NCI-H2107 treated with DMSO at 0.1 percent for 48 hours (cell line): ENCODE results near the gene ARID1A.
A peak's percentile ranks its signal among the peaks of the same experiment; 100 is the strongest.
"Not testable (repeated sequence)": the region's sequence is repeated elsewhere in the genome, so short reads cannot be mapped to it uniquely, and the experiment has no call there.

Source experiments
- DNase-seq: peaks from one replicate; lab custom pipeline; 2025; ENCODE audit not compliant: unreplicated experiment; lab: John Stamatoyannopoulos, UW

The ARID1A gene

GRCh38 chr1:26697978-26698849, 2.4 kb downstream of the ARID1A start:
- DNase-seq = peak; percentile 93

DNA sequence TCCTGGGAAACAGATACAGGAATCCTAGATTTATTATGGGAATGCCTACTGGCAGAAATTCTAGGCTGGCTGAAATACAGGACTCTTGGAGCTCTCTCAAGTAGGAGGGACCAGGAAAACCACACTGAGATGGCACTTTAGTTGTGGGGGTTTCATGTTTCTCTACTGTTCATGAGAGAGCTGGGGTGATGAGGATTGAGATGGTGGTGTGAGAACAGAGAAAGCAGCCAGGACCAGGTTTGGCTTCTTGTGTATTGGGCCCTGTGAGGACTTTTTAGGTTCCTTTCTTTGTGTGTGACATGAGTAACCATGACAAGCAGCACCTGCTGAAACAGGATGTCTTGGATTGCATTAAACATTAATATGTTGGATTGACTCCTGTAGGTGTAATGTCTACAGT, 4.9 kb downstream of the ARID1A start:
- peak; percentile 84 for DNase-seq

GRCh38 chr1:26701266-26701994, 5.6 kb downstream of the ARID1A start:
- no peak for DNase-seq

- no peak for DNase-seq
These were observed 6.3 kb downstream of the ARID1A start for GRCh38 chr1:26701995-26702679.

GRCh38 chr1:26702680-26703038, 6.8 kb downstream of the ARID1A start:
- DNase-seq = no peak

GRCh38 chr1:26703478-26703877, 7.7 kb downstream of the ARID1A start:
- DNase-seq = no peak

DNA sequence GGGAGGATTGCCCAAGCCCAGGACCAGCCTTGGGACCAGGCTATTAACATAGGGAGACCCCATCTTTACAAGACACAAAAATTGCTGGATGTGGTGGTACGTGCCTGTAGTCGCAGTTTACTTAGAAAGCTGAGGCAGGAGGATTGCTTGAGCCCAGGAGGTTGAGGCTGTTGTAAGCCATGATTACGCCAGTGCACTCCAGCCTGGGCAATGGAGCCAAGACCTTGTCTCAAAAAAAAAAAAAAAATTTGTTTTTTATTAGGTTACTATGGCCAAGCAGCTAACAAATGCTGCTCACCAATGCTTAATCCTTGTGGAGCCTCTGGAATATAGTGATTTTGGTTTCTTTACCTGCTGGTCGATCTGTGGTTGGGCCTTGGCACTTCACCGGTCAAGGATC, 8.8 kb downstream of the ARID1A start:
- DNase-seq = no peak

DNA sequence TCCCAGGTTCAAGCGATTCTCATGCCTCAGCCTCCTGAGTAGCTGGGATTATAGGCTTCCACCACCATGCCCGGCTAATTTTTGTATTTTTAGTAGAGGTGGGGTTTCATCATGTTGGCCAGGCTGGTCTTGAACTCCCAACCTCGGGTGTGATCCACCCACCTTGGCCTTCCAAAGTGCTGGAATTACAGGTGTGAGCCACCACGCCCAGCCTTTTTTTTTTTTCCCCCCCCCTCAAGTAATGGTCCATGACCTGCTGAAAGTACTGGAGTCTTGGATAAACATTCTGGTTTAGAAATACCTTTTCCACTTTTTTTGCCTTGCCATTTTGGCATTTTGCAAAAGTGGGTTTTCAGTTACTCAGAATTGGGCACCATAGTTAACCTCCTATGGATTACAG, 9.4 kb downstream of the ARID1A start:
- DNase-seq = not testable (repeated sequence)

DNA sequence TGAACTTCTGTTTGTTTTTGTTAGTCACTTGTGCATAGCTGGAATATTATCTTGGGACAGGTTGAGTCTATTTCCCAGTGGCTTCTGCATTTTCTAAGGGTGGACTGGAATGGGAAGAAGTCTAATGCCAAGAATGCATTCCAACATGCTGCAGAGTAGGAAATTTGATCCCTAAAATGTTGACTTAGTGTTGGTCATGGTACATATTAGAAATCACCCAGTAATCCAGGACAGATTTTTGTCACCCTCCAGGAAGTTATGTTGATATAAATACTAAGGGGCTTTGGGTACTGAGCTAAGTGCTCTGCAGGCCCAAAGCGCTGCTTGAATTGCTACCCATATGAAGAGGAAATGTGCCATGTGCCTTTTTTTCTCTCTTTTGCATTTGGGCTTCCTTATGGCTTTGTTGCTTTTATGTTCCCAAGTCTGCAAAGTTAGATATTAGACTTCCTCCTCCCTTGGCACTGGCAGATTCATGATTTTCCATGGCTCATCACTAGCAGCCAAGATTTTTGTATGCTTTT, 10.0 kb downstream of the ARID1A start:
- DNase-seq = no peak

- DNase-seq = no peak
These were observed 10.5 kb downstream of the ARID1A start for GRCh38 chr1:26706315-26706714.

GRCh38 chr1:26710811-26711210, 15.0 kb downstream of the ARID1A start:
- no peak for DNase-seq

- no peak for DNase-seq
These were observed 16.0 kb downstream of the ARID1A start for GRCh38 chr1:26711777-26712176.

- no peak for DNase-seq
These were observed 21.2 kb downstream of the ARID1A start for GRCh38 chr1:26717017-26717491.

DNA sequence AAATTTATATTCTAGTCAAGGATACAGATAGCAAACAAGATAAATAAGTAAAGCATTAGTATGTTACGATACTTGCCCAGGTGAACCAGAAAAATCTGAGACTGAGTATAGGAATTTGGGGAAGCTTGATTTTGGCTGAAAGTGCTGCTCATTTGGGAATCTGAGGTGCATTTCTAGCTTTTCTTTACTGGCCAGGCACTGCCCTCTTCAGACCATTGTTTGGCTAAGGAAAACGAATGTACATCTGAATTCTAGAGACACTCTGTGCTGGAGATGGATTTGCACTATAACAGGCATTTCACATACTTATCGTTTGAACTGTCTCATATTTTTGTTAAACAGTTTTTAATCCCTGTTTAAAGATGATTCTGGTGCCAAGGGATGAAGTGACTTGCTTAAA, 23.4 kb downstream of the ARID1A start:
- DNase-seq = no peak

DNA sequence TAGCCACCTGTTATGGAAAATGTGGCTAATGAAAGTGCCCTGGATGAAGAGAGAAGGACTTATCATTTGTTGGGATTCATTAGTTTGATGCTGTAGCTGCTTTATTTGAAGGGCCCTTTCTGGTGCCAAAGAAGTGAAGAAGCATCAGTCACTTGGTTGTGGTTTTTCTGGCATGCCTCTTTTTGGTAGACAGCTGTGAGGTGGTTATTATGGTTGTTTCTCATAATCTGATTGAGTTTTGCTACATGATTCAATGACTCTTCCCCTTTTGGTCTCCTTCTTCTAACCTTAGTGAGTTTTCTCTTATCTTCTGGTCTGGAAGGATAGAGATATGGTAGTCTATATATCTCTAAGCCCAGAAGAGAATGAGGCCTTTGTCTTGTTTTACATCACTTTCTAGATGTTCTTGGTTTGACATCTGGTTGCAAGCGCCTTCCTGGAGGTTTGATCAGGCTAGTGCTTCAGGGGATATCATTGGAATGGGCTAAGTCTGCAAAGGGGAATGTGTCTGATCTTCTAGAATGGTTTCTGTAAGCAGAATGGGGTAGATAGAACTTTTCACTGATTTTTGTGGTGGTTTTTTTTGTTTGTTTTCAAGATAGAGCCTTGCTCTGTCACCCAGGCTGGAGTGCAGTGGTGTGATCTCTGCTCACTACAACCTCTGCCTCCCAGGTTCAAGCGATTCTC, 26.0 kb downstream of the ARID1A start:
- no peak for DNase-seq

- DNase-seq = peak; percentile 93
These were observed 27.5 kb downstream of the ARID1A start for GRCh38 chr1:26723013-26723991.

GRCh38 chr1:26724118-26724517, 28.3 kb downstream of the ARID1A start:
- DNase-seq = no peak

DNA sequence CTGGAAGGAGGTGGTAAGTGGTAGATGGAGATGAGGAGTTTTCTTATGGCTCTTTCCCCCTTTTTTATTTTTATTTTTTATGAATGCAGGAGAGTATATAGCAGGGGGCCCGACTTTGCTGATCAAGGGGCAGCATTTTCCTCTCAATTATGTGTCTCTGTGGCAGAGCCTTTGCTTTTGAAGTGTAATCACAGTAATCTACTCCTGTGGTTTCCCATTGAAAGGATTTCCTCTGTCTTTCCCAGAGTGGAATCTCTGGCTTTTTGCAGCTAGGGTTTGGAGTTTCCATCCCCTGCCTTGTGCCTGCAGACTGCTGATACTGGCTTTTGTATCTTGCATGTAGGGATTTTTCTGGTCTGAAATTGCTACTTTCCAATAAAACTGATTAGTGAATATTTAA, 29.1 kb downstream of the ARID1A start:
- DNase-seq = no peak

DNA sequence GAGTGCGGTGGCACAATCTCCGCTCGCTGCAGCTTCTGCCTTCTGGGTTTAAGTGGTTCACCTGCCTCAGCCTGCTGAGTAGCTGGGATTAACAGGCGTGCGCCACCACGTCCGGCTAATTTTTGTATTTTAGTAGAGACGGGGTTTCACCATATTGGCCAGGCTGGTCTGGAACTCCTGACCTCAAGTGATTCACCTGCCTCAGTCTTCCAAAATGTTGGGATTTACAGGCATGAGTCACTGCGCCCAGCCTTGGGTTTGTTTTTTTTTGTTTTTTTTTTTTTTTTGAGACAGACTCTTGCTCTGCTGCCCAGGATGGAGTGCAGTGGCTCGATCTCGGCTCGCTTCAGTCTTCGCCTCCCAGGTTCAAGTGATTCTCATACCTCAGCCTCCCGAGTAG, 30.1 kb downstream of the ARID1A start:
- not testable (repeated sequence) for DNase-seq

DNA sequence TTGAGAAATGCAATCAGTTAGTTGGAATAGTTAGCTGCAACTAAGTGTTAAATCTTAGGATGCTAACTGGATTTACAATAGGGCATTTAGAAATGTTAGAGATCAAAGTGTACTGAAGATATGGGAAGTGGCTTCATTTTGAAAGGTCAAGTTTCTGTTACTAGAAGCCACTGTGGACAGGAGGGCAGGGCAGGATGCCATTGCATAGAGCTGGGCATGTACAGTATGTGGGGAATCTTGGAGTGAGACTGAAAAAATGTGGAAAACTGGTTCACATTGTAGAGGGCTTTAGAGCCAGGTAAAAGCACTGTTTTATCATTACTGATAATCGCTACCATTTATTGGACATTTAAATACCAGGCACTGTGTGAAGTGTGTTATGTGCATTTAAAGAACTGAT, 31.0 kb downstream of the ARID1A start:
- DNase-seq = no peak
